ENCODE measurements around the gene HELLS.

GRCh38 chr10:94591461-94592205 is 46.0 kb downstream of the HELLS start:
- no peak for TF ChIP-seq CTCF (IDR thresholded peaks at IDR 0.05)
- TF ChIP-seq POLR2A (IDR thresholded peaks at IDR 0.05; ENCODE audit: low read depth) = no peak

All from esophagus muscularis mucosa (tissue), 3 donors.